ENCODE measurements around the gene KCNA10.

DNA sequence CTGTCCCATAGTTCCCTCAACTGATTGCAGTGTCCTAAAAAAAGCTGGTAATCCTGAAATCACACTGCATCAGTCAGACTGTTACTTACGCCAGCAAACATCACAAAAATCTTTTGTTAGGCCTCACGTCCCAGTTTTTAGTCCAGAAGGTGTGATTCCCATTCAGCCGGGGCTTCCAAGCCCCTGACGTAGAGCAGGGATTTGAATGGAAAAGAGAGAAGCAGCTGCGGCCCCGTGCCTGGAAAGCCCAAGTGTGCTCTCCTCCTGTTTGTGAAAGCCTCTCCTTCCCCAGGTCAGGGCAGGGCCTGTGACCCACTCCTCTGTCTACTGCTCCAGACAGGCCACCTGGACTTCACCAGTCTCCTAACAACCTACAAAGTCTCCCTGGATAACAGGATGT, 20.7 kb downstream of the KCNA10 start:
- TF ChIP-seq, protein P1, sequence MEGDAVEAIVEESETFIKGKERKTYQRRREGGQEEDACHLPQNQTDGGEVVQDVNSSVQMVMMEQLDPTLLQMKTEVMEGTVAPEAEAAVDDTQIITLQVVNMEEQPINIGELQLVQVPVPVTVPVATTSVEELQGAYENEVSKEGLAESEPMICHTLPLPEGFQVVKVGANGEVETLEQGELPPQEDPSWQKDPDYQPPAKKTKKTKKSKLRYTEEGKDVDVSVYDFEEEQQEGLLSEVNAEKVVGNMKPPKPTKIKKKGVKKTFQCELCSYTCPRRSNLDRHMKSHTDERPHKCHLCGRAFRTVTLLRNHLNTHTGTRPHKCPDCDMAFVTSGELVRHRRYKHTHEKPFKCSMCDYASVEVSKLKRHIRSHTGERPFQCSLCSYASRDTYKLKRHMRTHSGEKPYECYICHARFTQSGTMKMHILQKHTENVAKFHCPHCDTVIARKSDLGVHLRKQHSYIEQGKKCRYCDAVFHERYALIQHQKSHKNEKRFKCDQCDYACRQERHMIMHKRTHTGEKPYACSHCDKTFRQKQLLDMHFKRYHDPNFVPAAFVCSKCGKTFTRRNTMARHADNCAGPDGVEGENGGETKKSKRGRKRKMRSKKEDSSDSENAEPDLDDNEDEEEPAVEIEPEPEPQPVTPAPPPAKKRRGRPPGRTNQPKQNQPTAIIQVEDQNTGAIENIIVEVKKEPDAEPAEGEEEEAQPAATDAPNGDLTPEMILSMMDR (IDR thresholded peaks at IDR 0.05): no peak
- TF ChIP-seq POLR2A (IDR thresholded peaks at IDR 0.05): no peak
